Endothelial cell of umbilical vein (primary cell): ENCODE measurements around the gene ZG16B. TPM values are rescaled to one million over a fixed set of nuclear protein-coding genes. Genes with fewer than 3 reads are reported as not detected.

Experiments used
- Bru-seq: library from RNA; stranded (reverse); fragments of 400-500 nt; gene quantifications from one replicate; lab custom pipeline; 2021; lab: Mats Ljungman, UMichigan
- BruChase-seq, 2 experiments: library from RNA; stranded (reverse); fragments of 400-500 nt; gene quantifications; one replicate each; lab custom pipeline; 2021; lab: Mats Ljungman, UMichigan
- BruUV-seq: library from RNA; stranded (reverse); fragments of 400-500 nt; replicated peaks from 2 replicates; lab custom pipeline; 2021; lab: Mats Ljungman, UMichigan
- CTCF ChIA-PET: fragments of 300-600, 350-600 bp; sonication (Branson Sonifier 250); formaldehyde crosslinking; loops from one replicate; lab custom pipeline; 2021; ENCODE audit warnings: antibody characterized with exemption, inconsistent platforms; lab: Charles Lee
- POLR2A ChIA-PET: fragments of 300-600, 350-600 bp; sonication (Branson Sonifier 250); formaldehyde crosslinking; loops from one replicate; lab custom pipeline; 2021; ENCODE audit warnings: antibody characterized with exemption, inconsistent platforms; lab: Charles Lee
- DNase-seq: peaks from one replicate; pipeline ENCODE4 v3.0.0-alpha.2; 2011; ENCODE audit warnings: low read depth, low spot score
- FAIRE-seq: peaks from 2 replicates; lab custom pipeline; 2011; peaks lifted over from hg19 to GRCh38; lab: Jason Lieb, UNC
- H2AFZ ChIP-seq: 2 replicates; pipeline ENCODE4 v1.6.0; 2012; ENCODE audit warnings: low read depth, low read length, control low read depth, inconsistent platforms
- H3K27ac ChIP-seq: 2 replicates; pipeline ENCODE4 v1.5.1; 2011; ENCODE audit warnings: low read depth, mild to moderate bottlenecking, control low read depth, low read length, moderate library complexity; ENCODE audit not compliant: insufficient read depth
- H3K27me3 ChIP-seq, 2 experiments: 2 replicates each; pipeline versions ENCODE4 v1.6.0 to v1.6.1; 2011; ENCODE audit warnings: low read length in 2 of 2, mixed read lengths in 1 of 2; ENCODE audit not compliant: control insufficient read depth in 2 of 2, insufficient read depth in 2 of 2
- H3K36me3 ChIP-seq, 2 experiments: 2 replicates in 1 of 2; 3 replicates in 1 of 2; pipeline ENCODE4 v1.5.1; 2011; ENCODE audit warnings: low read length in 2 of 2, mild to moderate bottlenecking in 1 of 2, moderate library complexity in 1 of 2; ENCODE audit not compliant: control insufficient read depth in 2 of 2, insufficient read depth in 2 of 2; ENCODE audit errors: extremely low read depth in 1 of 2
- H3K4me1 ChIP-seq: 3 replicates; pipeline ENCODE4 v1.5.1; 2011; ENCODE audit warnings: mild to moderate bottlenecking, low read length; ENCODE audit not compliant: control insufficient read depth, insufficient read depth; ENCODE audit errors: extremely low read depth
- H3K4me2 ChIP-seq: 2 replicates; pipeline ENCODE4 v1.6.1; 2011; ENCODE audit warnings: low read length, control low read depth, mixed read lengths; ENCODE audit not compliant: insufficient read depth
- H3K4me3 ChIP-seq, 3 experiments: fragments of 200-600 bp in 1 of 3; sonication (generic), shearing (Covaris generic) in 1 of 3; replicated peaks in 1 of 3; 2 replicates each; pipeline ENCODE4 v1.5.1; 2011 to 2016; ENCODE audit warnings: control low read depth in 3 of 3, low read length in 3 of 3, mild to moderate bottlenecking in 2 of 3, inconsistent platforms in 1 of 3, low read depth in 1 of 3, moderate library complexity in 1 of 3; ENCODE audit not compliant: insufficient read depth in 1 of 3
- H3K79me2 ChIP-seq: 2 replicates; pipeline ENCODE4 v1.6.0; 2012; ENCODE audit warnings: low read length, inconsistent platforms; ENCODE audit not compliant: control insufficient read depth, insufficient read depth
- H3K9ac ChIP-seq: replicated peaks from 2 replicates; pipeline ENCODE3; 2011; ENCODE audit warnings: low read length, control low read depth; ENCODE audit not compliant: insufficient read depth; ENCODE audit errors: extremely low read depth
- H3K9me1 ChIP-seq: replicated peaks from 3 replicates; pipeline ENCODE4 v1.6.0; 2011; ENCODE audit warnings: mild to moderate bottlenecking, low read length; ENCODE audit not compliant: control insufficient read depth, insufficient read depth; ENCODE audit errors: extremely low read depth
- H3K9me3 ChIP-seq: replicated peaks from 2 replicates; pipeline ENCODE4 v1.5.1; 2012; ENCODE audit warnings: low read length, inconsistent platforms; ENCODE audit not compliant: control insufficient read depth, insufficient read depth
- H4K20me1 ChIP-seq: replicated peaks from 2 replicates; pipeline ENCODE3; 2011; ENCODE audit warnings: mild to moderate bottlenecking, low read length; ENCODE audit not compliant: control insufficient read depth, insufficient read depth; ENCODE audit errors: extremely low read depth
- FOS ChIP-seq: IDR thresholded peaks from 2 replicates; pipeline ENCODE4 v1.6.1; 2011; ENCODE audit warnings: mild to moderate bottlenecking, low read length, moderate library complexity, borderline replicate concordance; ENCODE audit not compliant: insufficient read depth
- GATA2 ChIP-seq: IDR thresholded peaks from 2 replicates; pipeline ENCODE4 v1.7.0; 2011; ENCODE audit warnings: low read depth, mild to moderate bottlenecking, moderate library complexity, mixed read lengths, low read length; ENCODE audit not compliant: insufficient read length, insufficient read depth
- JUN ChIP-seq: IDR thresholded peaks from 2 replicates; pipeline ENCODE4 v1.6.1; 2011; ENCODE audit warnings: borderline replicate concordance, low read depth; ENCODE audit not compliant: insufficient read length, insufficient read depth
- MYC ChIP-seq: IDR thresholded peaks from one replicate; pipeline ENCODE4 v1.6.1; 2011; ENCODE audit warnings: mild to moderate bottlenecking, low read depth, low read length
- POLR2A ChIP-seq: IDR thresholded peaks from 2 replicates; pipeline ENCODE4 v1.6.1; 2012; ENCODE audit warnings: low read depth, mild to moderate bottlenecking, control low read depth, low read length
- POLR2AphosphoS5 ChIP-seq: IDR thresholded peaks from 2 replicates; pipeline ENCODE4 v1.6.1; 2012; ENCODE audit warnings: low read depth, mild to moderate bottlenecking, control low read depth, low read length, moderate library complexity; ENCODE audit not compliant: insufficient read depth
- dilution Hi-C: fragments of 300-500 bp; cut with MboI; formaldehyde crosslinking; loops from one replicate; pipeline ENCODE4 v1.15.0; 2019; ENCODE audit warnings: low sequenced_read_pairs; ENCODE audit not compliant: extremely low pct_ligation_motif_present
- intact Hi-C: fragments of 100-400 bp; cut with micrococcal nuclease; formaldehyde crosslinking; loops from one replicate; pipeline ENCODE4 v1.10.0; 2022
- long read RNA-seq: library from polyadenylated mRNA; stranded (forward); transcript quantifications from one replicate; pipeline ENCODE4 v2.0.0, GENCODE V29; 2021
- polyA minus RNA-seq, 3 experiments: library from RNA; depleted of rRNA, polyadenylated mRNA; stranded (reverse); fragments of >200 nt; gene quantifications; 1 replicate in 1 of 3; 2 replicates in 2 of 3; pipeline ENCODE4 v1.2.3, GENCODE V29; 2011
- polyA plus RNA-seq, 4 experiments: library from polyadenylated mRNA; depleted of rRNA in 3 of 4; stranded (reverse) in 3 of 4; unstranded in 1 of 4; fragments of >200 nt; gene quantifications; 2 replicates each; pipeline versions ENCODE4 v1.2.1 to v1.2.3, GENCODE V29; 2011 to 2012; ENCODE audit warnings: missing spikeins in 1 of 4
- total RNA-seq: library from RNA; stranded (reverse); gene quantifications from 2 replicates; pipeline ENCODE4 v1.2.3, GENCODE V29; 2021

The ZG16B gene
- not detected in 2 replicates for total RNA-seq
- polyA plus RNA-seq, result 0.22 and 0.25 TPM in 2 replicates
- 0.10 and 0.27 TPM in 2 replicates for polyA plus RNA-seq (2011; cell fraction: cytosol; rRNA removed)
- 0.22 and 0.46 TPM in 2 replicates for polyA plus RNA-seq (2011; cell fraction: nucleus; rRNA removed)
- polyA plus RNA-seq (2012), result 0.46 TPM in 1 of 2 replicates, not detected in the other
- not detected in 2 replicates for polyA minus RNA-seq
- 3.9 TPM for polyA minus RNA-seq (2011; cell fraction: cytosol; rRNA and poly(A)+ RNA removed)
- not detected in 2 replicates for polyA minus RNA-seq (2011; cell fraction: nucleus; rRNA and poly(A)+ RNA removed)
- Bru-seq, nascent RNA, result not detected
- BruChase-seq, experiment 1, labeled RNA remaining after a 6-hour chase, result not detected
- not detected for BruChase-seq, experiment 2, labeled RNA remaining after a 2-hour chase
- long read RNA-seq, result 0 reads

DNA sequence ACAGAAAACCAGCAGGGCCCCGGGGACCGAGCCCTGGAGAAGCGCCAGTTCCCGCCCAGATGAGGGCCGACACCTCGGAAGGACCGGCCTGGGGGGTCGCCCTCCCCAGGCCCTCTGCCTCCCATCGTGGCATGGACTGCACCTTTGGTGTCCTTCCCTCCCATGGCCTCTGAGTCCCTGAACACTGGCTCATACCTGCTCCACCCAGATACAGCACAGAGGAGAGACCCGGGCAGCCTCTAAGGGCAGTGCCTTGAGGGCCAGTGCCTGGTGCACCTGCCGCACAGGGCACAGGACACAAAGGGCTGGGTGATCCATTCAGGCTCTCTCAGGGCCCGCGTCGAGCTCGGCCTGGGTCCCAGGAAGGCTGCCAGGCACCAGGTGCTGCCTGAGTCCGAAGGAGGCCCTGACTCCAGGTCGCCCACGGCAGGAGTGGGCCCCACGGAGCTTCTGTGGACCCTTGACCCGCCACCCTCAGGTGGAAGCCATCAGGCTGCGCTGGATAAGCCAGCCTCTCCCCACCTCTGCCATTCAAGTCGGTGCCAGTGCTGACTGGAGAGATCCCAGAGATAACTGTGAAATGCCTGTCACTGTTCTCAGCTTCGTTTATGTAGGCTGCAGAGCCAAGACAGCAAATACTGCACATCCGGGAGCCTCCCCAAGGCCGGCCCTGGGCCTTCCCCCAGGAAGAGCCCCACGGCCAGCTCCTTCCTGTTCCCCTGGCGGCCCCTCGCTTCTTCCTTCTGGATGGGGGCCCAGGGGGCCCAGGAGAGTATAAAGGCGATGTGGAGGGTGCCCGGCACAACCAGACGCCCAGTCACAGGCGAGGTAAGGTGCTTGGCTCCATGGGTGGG lies at the start of gene ZG16B:
TSS of gene ZG16B (plus strand) at position 803 of the 854 bp plus-strand sequence. CDS start 139 bp downstream, outside the sequence.
- H3K9ac ChIP-seq, result no peak within 1 kb of the TSS
- dilution Hi-C loops (no loop called here), intact Hi-C loops (loop anchor here (10.0 kb wide), 1 partner anchor 55 kb away; the partner anchor contains the start of gene ELOB)
- H3K36me3 ChIP-seq, result no peaks in the 10 kb centered on the region
- H3K4me2 ChIP-seq, result no peak within 1 kb of the TSS
- POLR2A ChIA-PET, result no interaction called here
- H3K9me3 ChIP-seq, result no peaks in the 10 kb centered on the region
- no peak for TF ChIP-seq FOS
- no peak for TF ChIP-seq MYC
- TF ChIP-seq GATA2, result no peak
- no peak for TF ChIP-seq POLR2A
- TF ChIP-seq POLR2AphosphoS5, result no peak
- TF ChIP-seq JUN, result no peak
- H3K27me3 ChIP-seq, result no peaks in the 10 kb centered on the region
- H3K79me2 ChIP-seq, result no peaks in the 10 kb centered on the region
- peaks cover 2% of the 10 kb centered on the region for H3K4me1 ChIP-seq
- BruUV-seq, result no TSS peak
- no peaks in the 10 kb centered on the region for H4K20me1 ChIP-seq
- CTCF ChIA-PET, result interaction anchor here (0.9 to 1.3 kb wide), 2 partner anchors 9 to 38 kb away, joined by 3 to 8 read pairs; no protein-coding TSS in a partner anchor
- no peaks in the 10 kb centered on the region for H3K9me1 ChIP-seq
- DNase-seq, result no peak
- no peak within 1 kb of the TSS for H3K4me3 ChIP-seq
- FAIRE-seq, result no peak
- H2AFZ ChIP-seq, result no peak within 1 kb of the TSS
- no peak within 1 kb of the TSS for H3K27ac ChIP-seq
